Measurements from ENCODE around the gene KIF5C. TPM values are rescaled to one million over a fixed set of nuclear protein-coding genes. Genes with fewer than 3 reads are reported as not detected.

KIF5C gene
- total and polyA plus RNA-seq, 4 donors: 0.06 to 0.25 (median 0.14) TPM

- no peaks in the 10 kb centered on the region for H3K36me3 ChIP-seq (ENCODE audit: control insufficient read depth in 4 of 4, insufficient read depth in 3 of 4, low read depth in 1 of 4, low read length in 3 of 4)
- no peak overlapping the region for H3K9ac ChIP-seq (ENCODE audit: low read depth in 1 of 2, low read length in 2 of 2)
- peaks cover 1 to 17% (median 11%) of the 10 kb centered on the region in 4 donors for H3K9me3 ChIP-seq (ENCODE audit: control insufficient read depth in 4 of 4, low read length in 3 of 4)
- H3K4me3 ChIP-seq (ENCODE audit: low read depth in 1 of 3, low read length in 3 of 3): no peak overlapping the region
- TF ChIP-seq YY1 (IDR thresholded peaks at IDR 0.05): no peak
- no peak for DNase-seq (ENCODE audit: low spot score)
- H3K4me1 ChIP-seq (ENCODE audit: control insufficient read depth in 4 of 4, insufficient read depth in 4 of 4, low read length in 3 of 4): peaks cover 4 to 11% (median 7%) of the 10 kb centered on the region in 4 donors
- H3K27me3 ChIP-seq (ENCODE audit: control insufficient read depth in 4 of 4, insufficient read depth in 4 of 4, low read length in 3 of 4): peaks cover 0 to 9% (median 0%) of the 10 kb centered on the region in 4 donors
- H3K27ac ChIP-seq (ENCODE audit: low read depth in 1 of 2, low read length in 2 of 2): no peak overlapping the region
Measured at GRCh38 chr2:148888986-148889385, 14.0 kb downstream of the KIF5C start.

DNA sequence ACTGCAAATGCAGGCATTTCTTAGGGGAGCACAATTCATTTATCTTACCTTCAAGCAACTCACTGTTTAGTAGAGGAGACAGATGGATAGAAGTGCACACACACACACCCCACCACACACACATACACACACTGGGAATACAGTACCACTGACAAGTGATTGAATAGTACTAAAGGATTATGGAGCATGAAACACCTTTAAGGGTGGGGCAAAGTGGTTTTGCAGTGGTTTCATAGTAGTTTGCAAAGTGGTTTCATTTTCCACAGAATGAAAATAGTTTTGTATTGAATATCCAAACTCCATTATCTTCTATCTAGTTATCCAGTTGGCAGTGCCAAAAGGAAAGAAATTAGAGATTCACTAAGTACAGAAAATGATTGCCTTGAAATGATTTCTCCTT, 18.9 kb downstream of the KIF5C start:
- Histone ChIP-seq H3K9me3 (ENCODE audit: control insufficient read depth in 4 of 4, low read length in 3 of 4) (peaks cover 1 to 17% (median 11%) of the 10 kb centered on the region in 4 donors), H3K4me1 (ENCODE audit: control insufficient read depth in 4 of 4, insufficient read depth in 4 of 4, low read length in 3 of 4) (no peaks in the 10 kb centered on the region), H3K27me3 (ENCODE audit: control insufficient read depth in 4 of 4, insufficient read depth in 4 of 4, low read length in 3 of 4) (peaks cover 0 to 9% (median 0%) of the 10 kb centered on the region in 4 donors), H3K27ac (ENCODE audit: low read depth in 1 of 2, low read length in 2 of 2) (no peak overlapping the region), H3K4me3 (ENCODE audit: low read depth in 1 of 3, low read length in 3 of 3) (no peak overlapping the region), H3K36me3 (ENCODE audit: control insufficient read depth in 4 of 4, insufficient read depth in 3 of 4, low read depth in 1 of 4, low read length in 3 of 4) (no peaks in the 10 kb centered on the region), H3K9ac (ENCODE audit: low read depth in 1 of 2, low read length in 2 of 2) (no peak overlapping the region)
- DNase-seq (ENCODE audit: low spot score): no peak
- TF ChIP-seq, protein P1, sequence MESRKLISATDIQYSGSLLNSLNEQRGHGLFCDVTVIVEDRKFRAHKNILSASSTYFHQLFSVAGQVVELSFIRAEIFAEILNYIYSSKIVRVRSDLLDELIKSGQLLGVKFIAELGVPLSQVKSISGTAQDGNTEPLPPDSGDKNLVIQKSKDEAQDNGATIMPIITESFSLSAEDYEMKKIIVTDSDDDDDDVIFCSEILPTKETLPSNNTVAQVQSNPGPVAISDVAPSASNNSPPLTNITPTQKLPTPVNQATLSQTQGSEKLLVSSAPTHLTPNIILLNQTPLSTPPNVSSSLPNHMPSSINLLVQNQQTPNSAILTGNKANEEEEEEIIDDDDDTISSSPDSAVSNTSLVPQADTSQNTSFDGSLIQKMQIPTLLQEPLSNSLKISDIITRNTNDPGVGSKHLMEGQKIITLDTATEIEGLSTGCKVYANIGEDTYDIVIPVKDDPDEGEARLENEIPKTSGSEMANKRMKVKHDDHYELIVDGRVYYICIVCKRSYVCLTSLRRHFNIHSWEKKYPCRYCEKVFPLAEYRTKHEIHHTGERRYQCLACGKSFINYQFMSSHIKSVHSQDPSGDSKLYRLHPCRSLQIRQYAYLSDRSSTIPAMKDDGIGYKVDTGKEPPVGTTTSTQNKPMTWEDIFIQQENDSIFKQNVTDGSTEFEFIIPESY (IDR thresholded peaks at IDR 0.05): no peak
- TF ChIP-seq HNF4A (conservative IDR thresholded peaks at IDR 0.05): no peak
- TF ChIP-seq RAD21 (IDR thresholded peaks at IDR 0.05): no peak
- TF ChIP-seq MAX (IDR thresholded peaks at IDR 0.05): no peak
- TF ChIP-seq GABPA (IDR thresholded peaks at IDR 0.05 in 1 of 2, conservative IDR thresholded peaks at IDR 0.05 in 1 of 2): no peak
- TF ChIP-seq YY1 (IDR thresholded peaks at IDR 0.05): no peak
- TF ChIP-seq, protein P2, sequence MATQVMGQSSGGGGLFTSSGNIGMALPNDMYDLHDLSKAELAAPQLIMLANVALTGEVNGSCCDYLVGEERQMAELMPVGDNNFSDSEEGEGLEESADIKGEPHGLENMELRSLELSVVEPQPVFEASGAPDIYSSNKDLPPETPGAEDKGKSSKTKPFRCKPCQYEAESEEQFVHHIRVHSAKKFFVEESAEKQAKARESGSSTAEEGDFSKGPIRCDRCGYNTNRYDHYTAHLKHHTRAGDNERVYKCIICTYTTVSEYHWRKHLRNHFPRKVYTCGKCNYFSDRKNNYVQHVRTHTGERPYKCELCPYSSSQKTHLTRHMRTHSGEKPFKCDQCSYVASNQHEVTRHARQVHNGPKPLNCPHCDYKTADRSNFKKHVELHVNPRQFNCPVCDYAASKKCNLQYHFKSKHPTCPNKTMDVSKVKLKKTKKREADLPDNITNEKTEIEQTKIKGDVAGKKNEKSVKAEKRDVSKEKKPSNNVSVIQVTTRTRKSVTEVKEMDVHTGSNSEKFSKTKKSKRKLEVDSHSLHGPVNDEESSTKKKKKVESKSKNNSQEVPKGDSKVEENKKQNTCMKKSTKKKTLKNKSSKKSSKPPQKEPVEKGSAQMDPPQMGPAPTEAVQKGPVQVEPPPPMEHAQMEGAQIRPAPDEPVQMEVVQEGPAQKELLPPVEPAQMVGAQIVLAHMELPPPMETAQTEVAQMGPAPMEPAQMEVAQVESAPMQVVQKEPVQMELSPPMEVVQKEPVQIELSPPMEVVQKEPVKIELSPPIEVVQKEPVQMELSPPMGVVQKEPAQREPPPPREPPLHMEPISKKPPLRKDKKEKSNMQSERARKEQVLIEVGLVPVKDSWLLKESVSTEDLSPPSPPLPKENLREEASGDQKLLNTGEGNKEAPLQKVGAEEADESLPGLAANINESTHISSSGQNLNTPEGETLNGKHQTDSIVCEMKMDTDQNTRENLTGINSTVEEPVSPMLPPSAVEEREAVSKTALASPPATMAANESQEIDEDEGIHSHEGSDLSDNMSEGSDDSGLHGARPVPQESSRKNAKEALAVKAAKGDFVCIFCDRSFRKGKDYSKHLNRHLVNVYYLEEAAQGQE (IDR thresholded peaks at IDR 0.05): no peak
- TF ChIP-seq FOXA1 (IDR thresholded peaks at IDR 0.05): no peak
- TF ChIP-seq NR2F2 (IDR thresholded peaks at IDR 0.05): no peak
- no peak for TF ChIP-seq ATF3 (IDR thresholded peaks at IDR 0.05)
- no peak for TF ChIP-seq EGR1 (IDR thresholded peaks at IDR 0.05; ENCODE audit: low read depth in 2 of 2)
- TF ChIP-seq SP1 (IDR thresholded peaks at IDR 0.05): no peak
- TF ChIP-seq TAF1 (conservative IDR thresholded peaks at IDR 0.05): no peak
- no peak for TF ChIP-seq JUND (IDR thresholded peaks at IDR 0.05)
- TF ChIP-seq, protein P3, sequence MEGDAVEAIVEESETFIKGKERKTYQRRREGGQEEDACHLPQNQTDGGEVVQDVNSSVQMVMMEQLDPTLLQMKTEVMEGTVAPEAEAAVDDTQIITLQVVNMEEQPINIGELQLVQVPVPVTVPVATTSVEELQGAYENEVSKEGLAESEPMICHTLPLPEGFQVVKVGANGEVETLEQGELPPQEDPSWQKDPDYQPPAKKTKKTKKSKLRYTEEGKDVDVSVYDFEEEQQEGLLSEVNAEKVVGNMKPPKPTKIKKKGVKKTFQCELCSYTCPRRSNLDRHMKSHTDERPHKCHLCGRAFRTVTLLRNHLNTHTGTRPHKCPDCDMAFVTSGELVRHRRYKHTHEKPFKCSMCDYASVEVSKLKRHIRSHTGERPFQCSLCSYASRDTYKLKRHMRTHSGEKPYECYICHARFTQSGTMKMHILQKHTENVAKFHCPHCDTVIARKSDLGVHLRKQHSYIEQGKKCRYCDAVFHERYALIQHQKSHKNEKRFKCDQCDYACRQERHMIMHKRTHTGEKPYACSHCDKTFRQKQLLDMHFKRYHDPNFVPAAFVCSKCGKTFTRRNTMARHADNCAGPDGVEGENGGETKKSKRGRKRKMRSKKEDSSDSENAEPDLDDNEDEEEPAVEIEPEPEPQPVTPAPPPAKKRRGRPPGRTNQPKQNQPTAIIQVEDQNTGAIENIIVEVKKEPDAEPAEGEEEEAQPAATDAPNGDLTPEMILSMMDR (IDR thresholded peaks at IDR 0.05; ENCODE audit: low read depth, low read length, missing input control): no peak
